SW 1271 (cell line): ENCODE data around the gene NSMF.
A peak's percentile ranks its signal among the peaks of the same experiment; 100 is the strongest.

ENCODE experiments used
- DNase-seq, 2 experiments: peaks; one replicate each; lab custom pipeline; 2025; lab: John Stamatoyannopoulos, UW

Gene NSMF

DNA sequence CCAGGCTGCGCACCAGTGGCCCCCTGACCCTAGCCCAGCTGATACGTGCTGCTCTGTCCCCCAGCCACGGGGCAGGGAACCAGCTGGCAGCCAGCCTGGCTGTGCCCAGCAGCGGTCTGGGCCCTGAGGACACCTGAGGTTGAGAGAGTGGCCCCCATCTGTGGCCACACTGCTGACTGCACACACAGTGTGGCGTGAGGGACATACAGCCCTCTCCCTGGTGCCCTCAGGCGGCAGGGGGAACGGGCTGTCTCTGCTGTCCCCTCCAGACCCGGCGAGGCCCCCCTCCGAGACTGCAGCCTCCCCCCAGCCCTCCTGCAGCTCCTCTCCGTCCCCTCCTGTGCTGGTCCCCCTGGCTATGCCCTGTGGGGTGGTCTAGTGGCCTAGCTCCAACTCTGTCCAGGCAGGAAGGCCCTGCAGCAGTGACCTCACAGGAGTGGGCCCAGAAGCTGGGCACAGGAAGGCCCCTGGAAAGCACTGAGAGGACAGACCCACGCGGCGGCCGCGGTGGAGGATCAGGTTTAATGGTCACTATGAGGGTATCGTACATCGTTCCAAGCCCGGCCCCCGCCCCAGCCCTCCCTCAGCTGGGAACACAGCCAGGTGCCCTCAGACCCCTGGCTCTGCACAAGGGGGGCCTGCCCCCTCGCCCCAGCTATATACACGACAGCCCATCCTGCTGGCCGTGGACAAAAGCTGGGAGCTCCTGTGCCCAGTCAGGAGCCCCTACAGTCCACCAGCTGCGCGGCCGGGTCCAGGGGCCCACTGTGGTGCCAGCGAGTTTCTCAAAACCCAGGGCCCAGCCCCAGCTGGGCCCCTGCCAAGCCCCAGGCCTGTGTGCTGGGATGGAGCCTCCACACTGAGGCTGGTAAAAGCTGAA lies 11.2 kb downstream of the NSMF start:
- no peak for DNase-seq

DNA sequence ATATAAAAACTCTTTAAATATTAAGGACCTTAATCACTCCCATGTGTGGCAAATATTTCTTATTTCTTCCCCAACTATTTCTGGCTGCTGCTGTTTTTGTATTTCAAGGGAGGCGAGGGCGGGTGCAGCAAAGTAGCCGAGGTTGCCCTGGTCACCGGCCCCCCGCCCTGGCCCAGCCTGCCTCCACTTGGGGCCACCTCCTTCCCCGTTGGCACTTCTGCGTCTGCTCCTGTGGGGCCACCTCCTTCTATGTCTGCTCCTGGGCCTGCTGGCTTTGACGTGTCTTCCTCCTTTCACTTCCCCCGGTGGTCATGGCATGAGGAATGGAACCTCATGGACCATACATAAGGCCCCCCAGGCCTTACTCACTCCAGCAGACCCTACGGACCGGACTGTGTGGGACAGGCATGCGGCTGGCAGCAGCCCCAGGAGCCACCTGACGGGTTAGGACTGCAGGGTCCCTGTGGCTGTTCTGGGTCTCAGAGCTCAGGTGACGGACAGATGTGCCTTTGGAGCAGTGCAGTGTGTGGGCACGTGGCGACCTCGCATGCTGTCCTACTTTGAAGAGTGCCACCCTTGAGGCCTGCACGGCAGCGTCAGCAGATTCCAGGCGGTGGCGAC lies 12.2 kb downstream of the NSMF start:
- no peak for DNase-seq

DNA sequence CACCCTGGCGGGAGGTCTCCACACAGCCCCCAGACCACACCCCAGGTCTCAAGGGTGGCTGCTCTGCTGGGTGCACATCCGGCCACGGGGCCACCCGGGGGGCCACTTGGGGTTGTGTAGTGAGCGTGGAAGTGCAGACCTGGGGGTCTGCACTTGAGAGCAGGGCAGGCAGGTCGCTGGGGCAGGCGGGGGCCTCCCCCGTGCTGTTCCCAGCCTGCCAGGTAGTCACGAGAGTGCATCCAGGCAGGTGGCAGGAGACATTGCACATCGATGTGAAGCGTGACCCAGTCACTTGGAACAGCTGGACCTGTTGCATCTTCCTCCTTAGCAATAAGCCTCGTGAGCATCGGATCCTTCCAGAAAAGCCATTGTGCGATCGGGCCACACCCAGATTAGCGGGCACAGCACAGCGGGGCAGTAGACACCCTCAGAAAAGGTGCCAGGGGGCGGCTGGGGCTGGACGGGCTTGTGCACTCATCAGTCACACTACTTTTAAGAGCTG lies 13.2 kb downstream of the NSMF start:
- no peak for DNase-seq

DNA sequence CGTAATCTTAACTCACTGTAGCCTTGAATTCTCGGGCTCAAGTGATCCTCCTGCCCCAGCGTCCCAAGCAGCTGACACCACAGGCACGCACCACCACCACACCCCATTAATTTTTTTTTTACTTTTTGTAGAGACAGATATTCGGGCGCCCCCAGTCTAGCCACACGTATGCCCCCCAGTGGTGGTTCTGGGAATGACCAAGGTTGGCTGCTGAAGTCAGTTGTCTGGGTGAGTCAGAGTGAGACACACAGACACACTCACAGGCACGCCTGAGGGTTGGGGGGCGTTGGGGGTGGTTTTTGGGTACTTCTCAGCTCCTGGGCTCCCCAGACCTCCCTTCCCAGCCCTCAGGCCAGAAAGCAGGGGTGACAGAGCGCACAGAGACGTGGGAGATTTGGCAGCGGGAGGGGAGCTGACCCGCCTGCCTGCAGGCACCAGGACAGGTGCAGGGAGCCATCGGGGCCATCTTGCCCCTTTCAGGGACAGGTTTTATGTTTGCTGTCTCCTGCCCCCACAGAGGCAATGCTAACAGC lies 13.8 kb downstream of the NSMF start:
- DNase-seq: peak; percentile 37 to 75

DNA sequence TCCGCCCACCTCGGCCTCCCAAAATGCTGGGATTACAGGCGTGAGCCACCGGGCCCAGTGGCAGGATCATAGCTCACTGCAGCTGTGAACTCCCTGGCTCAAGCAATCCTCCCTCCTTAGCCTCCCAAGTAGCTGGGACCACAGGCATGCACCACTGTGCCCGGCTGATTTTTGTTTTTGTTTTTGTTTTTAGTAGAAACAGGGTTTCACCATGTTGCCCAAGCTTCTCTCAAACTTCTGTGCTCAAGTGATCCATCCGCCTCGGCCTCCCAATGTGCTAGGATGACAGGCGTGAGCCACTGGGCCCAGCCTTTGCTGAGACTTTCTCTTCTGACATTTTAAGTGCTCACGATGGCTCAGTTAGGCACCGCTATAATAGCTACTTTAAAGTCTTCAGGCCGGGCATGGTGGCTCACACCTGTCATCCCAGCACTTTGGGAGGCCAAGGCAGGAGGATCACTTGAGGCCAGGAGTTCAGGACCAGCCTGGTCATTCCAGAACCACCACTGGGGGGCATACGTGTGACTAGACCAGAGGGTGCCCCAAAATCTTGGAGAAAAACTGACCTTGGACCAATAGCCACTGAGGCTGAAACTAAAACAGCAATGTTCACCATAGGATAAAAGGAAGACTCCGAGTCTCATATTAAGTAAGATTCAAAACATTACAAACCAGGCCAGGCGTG lies 14.9 kb downstream of the NSMF start:
- DNase-seq: no peak

DNA sequence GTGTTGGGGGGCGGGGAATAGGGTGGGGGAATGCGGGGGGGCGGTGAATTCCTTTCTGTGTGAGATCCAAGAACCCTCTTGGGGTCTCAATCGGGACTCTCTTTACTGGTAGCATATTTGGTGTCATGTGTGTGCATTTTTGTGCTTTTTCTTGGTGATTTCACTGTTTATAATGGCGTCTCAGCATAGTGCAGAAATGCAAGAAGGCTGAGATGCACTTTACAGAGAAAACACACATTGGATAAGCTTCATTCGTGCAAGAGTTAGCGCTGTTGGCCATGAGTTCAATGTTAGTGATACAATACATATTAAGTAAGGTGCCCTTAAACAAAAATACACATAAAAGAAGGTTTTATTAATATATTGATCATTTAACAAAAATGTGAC lies 17.2 kb downstream of the NSMF start:
- no peak for DNase-seq

DNA sequence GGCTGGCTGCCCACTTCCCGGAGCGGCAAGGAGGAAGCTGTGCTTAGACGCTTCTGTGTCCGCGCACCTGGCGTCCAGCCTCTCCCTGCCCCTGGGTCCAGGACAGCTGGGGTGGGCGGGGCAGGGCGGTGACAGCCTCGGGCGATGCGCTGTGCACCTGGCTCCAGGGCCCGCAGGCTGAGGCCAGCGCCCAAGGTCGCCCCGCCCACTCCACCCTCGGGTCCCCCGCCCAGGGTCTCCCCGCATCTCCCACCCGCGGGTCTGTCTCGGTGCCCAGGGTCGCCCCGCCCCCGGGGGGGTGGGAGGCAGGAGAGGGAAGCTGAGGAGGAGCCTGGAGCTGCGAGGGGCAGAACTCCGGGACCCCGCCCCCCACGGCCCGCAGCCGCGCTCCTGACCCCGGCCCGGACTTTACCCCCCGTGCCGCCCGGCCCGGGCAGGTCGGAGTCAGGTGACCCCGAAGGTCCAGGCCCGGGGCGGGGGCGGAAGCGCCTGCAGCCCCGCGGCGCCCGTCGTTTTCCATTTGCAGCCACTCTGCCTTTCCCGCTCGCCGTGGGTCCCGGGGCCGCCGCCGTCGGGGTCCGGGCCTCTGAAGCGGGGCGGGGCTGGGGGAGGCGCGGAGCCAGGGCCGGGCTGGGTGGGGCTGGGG lies 17.7 kb downstream of the NSMF start, which contains the start of gene ENTPD8:
TSS of gene ENTPD8 (minus strand) at position 69 of the 646 bp plus-strand sequence. CDS start 3,072 bp downstream, outside the sequence.
- peak; percentile 42 to 64 for DNase-seq

DNA sequence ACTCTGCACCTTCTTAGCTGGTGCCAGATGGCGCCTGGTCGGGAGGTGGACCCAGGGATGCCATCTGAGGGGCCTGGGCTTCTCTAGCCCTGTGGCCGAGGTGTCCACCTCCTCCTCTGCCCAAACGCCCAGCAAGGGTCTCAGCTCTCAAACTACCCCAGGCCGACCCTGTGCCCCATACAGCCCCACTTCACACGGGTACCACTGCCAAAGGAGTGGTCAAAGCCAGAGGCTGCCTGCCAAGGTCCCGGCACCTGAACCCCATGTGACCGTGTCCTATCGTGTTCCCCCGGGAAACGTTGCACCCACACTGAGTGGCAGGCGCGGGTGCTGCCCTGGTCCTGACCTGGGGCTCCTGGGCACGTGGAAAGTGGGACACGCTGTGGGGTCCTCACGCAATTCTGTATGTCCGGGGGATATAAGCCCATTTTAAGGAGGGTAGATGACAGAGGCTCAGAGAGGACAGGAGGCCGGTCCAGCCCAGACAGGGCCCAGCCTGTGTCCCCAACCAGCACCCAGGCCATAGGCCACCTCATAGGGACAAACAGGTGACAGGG lies 19.9 kb downstream of the NSMF start:
- no peak for DNase-seq

DNA sequence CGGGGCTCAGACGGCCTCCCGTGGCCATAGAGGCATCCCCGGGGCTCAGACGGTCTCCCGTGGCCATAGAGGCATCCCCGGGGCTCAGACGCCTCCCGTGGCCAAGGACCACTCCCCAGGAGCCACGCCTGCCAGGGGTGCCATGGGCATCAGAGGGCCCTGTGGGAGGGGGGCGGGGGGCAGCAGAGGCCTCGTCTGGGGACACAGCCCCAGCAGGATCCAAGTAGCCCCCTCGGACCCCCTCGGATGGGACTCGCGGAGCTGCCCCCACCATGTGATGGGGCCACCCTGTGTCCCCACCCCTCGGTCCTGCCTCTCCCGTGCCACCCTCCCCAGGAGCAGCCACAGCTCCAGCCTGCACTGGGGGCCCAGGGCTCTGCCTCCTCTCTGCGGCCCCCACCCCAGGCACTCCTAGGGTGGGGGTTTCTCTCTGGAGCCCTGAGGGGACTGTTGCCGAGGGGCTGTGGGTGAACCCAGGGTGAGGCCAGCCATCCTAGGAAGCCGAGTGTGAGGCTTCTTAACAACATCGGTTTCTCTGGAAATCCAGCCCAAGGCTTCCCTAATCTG lies 20.5 kb downstream of the NSMF start:
- DNase-seq: no peak

DNA sequence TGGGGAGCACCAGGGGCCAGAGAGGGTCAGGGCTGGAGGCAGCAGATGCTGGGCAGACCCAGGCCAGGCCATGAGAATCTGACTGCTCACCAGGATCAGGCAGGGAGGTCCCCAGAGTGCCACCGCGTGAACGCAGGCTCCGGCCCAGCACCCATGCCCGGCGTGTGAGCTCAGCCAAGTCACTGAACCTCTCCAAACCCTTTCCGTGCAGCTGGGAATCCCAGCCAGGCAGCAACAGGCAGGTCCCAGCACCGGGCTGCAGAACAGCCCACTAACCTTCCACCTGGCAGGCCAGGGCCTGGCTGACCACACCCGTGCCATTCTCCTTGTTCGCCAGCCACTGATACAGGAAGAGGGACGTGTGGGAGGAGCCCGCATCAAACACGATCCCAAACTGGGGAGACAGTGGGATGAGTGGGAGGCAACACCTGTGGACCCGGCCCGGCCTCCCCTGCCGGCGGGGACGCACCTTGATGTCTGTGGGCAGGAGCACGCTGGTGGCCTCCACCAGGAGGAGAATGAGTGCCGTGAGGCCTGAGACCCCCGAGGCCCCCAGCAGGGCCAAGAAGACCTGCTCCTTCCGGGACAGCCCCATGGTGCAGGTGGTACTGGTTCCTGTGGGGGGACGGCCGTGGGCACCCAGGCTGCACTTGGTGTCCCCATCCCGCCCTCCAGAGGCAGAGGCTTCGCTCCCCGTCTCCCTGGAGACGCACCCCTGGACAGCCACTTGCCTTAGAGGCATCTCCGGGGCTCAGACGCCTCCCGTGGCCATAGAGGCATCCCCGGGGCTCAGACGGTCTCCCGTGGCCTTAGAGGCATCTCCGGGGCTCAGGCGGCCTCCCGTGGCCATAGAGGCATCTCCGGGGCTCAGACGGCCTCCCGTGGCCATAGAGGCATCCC lies 21.2 kb downstream of the NSMF start:
- DNase-seq: no peak

DNA sequence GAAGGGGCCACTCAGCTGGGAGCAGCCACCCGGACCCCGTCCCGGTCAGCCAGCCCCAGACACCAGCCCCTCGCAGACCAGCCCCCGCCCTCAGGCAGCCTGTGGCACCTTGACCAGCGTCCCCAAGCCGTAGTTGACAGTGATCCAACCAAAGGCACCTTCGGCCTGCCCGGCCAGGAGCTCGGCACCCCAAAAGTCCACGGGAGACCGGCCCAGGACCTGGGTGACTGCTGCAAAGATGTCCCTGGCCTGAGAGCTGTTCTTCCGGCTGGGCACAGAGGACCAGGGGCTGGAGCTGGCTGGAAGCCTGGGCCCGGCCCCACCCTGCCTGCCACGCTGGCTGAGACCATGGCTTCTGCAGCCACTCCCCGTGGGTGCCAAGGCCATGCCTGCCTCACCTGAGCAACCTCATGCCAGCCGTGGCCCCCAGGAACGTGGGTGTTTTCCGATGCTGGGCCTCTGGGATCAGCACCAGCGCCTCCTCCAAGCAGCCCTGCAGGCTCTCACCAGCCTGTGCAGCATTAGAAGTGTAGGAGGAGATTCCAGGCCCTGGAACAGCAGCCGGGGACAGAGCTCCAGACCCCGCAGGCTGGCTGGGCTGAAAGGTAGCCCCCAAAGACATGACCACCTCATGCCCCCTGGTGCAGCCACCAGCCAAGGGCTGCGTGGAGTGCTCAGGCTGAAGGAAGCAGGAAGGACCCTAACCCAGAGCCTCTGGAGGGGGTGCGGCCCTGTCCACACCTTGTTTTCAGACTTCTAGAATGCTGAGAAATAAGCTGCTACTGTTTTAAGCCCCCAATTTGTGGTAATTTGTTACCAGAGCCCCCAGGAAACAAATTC lies 22.2 kb downstream of the NSMF start:
- no peak for DNase-seq

DNA sequence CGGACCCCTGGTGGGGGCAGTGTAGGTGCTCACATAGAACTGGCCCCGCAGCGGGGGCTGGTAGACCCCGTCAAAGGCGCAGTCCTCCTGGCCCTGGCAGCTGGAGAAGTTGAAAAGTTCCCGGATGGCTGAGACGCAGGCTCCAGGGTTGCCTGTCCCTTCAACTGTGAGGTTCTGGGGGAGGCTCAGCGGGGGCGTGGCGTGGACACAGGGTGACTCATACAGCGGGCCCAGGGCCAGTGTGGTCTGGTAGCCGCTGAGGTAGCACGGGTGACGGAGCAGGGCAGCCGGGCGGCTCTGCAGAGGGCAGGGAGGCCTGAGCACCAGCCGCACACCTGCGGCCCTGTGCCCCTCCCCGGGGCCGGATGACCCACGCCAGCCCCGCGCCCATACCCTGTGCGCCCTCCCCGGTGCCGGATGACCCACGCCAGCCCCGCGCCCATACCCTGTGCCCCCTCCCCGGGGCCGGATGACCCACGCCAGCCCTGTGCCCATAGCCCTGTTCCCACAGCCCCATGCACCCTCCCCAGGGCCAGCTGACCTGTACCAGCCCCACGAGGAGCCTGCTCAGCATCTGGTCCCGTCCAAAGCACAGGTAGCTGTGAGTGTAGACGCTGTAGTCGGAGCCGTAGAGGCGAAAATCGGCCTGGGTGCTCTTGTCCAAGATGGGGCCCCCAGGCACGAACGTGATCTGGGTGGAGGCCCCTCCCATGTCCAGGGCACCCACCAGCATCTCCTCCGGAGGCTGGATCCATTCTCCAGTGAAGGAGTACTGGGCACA lies 23.0 kb downstream of the NSMF start:
- DNase-seq: peak; percentile 42 to 76

DNA sequence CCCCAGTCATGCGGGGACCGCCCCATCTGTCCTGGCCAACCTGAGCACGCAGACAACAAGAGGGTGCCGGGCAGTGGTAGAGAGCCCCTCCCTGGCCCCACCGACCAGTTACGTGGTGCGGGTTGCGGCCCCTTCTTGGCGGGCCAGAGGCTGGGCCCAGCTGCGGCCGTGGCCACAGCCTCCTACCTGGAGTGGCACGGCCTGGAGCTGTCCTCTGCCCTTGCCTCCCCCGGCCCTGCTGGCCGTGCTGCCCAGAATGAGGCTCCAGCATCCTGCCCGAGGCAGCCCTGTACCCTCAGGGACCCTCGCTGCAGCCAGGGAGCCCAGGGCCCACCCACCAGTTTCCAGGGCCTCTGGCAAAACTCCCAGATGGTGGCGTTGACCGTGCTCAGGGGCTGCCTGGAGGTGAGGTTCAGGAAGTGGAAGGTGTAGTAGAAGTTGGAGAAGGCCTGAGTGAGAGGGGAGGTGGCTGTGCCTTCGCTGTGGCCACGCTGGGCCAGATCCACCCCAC lies 23.7 kb downstream of the NSMF start:
- no peak for DNase-seq

DNA sequence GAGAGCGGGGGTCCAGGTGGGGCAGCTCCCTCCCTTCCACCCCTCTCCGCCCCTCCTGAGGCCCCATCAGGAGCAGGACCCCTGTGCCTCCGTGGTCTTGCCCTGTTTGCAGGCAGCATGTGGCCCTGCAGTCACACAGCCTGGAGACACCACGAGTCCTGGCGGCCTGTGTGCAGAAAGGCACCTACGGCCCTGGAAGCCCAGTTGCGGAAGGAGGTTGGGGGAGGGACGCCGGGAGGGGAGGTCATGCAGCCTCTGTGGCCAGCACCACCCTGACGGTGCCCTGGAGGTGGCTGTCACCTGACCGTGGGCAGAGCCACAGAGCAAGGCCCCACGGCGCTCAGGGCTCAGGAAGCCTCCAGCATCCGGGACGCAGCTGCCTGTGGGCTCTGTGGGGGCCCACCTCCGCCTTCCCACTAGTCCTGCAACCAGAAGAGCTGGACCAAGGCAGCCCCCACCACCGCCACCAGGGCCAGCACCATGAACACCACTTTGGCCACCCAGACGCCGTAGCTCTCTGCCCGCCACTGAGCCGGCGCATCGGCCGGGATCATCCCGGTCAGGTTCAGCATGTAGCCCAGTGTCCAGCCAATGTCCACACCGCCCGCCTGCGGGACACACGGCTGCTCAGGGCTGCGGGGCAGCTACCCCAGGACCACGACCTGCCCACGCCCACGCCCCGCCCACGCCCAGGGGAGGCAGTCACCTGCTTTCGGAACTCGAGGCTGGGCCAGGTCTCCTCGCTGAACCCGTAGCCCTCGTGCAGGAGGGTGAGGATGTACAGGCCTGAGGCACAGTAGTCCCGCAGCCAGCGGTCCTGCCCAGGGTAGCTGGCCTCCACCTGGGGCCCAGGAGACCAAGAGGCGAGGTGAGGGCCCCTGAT lies 24.4 kb downstream of the NSMF start:
- DNase-seq: no peak

DNA sequence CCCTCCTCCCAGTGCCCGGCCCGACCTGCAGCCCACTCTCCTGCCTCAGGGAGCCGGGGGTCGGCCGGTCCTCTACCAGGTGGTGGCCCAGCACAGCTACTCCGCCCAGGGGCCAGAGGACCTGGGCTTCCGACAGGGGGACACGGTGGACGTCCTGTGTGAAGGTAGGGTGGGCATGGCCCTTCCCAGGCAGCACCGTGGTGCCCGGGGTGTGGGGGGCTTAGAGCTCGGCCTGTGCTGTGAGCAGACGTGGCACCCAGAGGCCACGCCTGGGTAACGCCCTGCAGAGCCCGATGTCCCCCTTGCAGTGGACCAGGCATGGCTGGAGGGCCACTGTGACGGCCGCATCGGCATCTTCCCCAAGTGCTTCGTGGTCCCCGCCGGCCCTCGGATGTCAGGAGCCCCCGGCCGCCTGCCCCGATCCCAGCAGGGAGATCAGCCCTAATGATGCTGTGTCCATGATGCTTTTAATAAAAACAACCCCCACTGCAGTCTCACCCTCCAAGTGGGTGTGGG lies 25.2 kb downstream of the NSMF start:
- DNase-seq: no peak

DNA sequence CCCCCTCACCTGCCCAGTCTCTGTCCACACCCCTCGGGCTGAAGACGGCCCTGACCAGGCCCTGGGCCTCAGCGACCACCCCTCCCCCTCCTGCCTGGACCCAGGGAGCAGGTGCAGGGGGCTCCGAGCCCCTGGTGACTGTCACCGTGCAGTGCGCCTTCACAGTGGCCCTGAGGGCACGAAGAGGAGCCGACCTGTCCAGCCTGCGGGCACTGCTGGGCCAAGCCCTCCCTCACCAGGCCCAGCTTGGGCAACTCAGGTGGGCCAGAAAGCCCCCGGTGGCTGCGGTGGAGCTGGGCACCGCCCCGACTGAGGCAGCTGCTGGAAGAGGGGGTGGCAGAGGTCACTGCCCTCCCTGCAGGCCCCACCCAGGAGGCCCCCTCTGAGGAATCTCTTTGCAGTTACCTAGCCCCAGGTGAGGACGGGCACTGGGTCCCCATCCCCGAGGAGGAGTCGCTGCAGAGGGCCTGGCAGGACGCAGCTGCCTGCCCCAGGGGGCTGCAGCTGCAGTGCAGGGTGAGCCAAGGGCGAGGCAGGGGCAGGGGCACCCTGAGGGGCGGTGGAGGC lies 25.7 kb downstream of the NSMF start:
- no peak for DNase-seq
